H1 (cell line): ENCODE results near the gene CENPW. TPM values are rescaled to one million over a fixed set of nuclear protein-coding genes. Genes with fewer than 3 reads are reported as not detected.

Experiments used
- GTF2F1 ChIP-seq: IDR thresholded peaks from 2 replicates; pipeline ENCODE4 v1.6.1; 2012; ENCODE audit warnings: low read depth, low read length, improper control_type of control experiment, borderline replicate concordance
- HDAC2 ChIP-seq, 2 experiments: fragments of 300-600 bp in 1 of 2; sonication (generic) in 1 of 2; IDR thresholded peaks; 2 replicates each; pipeline ENCODE4 v1.6.1; 2011 to 2012; ENCODE audit warnings: low read depth in 2 of 2, low read length in 2 of 2, mild to moderate bottlenecking in 2 of 2, moderate library complexity in 2 of 2, borderline replicate concordance in 1 of 2, inconsistent platforms in 1 of 2
- PHF8 ChIP-seq: fragments of 200-600 bp; sonication (generic); conservative IDR thresholded peaks from 2 replicates; pipeline ENCODE4 v1.7.1; 2012; ENCODE audit warnings: low read depth, mild to moderate bottlenecking, inconsistent platforms, low read length, moderate library complexity
- POLR2A ChIP-seq, 2 experiments: IDR thresholded peaks; 1 replicate in 1 of 2; 2 replicates in 1 of 2; pipeline ENCODE4 v1.6.1; 2011; ENCODE audit warnings: low read depth in 2 of 2, low read length in 2 of 2, mild to moderate bottlenecking in 2 of 2; ENCODE audit errors: control extremely low read depth in 1 of 2
- RFX5 ChIP-seq: IDR thresholded peaks from 2 replicates; pipeline ENCODE4 v1.6.1; 2011; ENCODE audit warnings: low read depth, low read length, improper control_type of control experiment, borderline replicate concordance
- RXRA ChIP-seq: IDR thresholded peaks from 2 replicates; pipeline ENCODE4 v1.6.1; 2011; ENCODE audit warnings: low read depth, mild to moderate bottlenecking, low read length, moderate library complexity; ENCODE audit not compliant: insufficient read depth
- SIRT6 ChIP-seq: IDR thresholded peaks from one replicate; pipeline ENCODE4 v1.7.1; 2012; ENCODE audit warnings: low read length, inconsistent platforms
- polyA plus RNA-seq, 7 experiments: library from polyadenylated mRNA; depleted of rRNA in 3 of 7; stranded (reverse) in 5 of 7; unstranded in 2 of 7; fragments of >200 nt in 5 of 7; fragments of 200-250 nt in 2 of 7; gene quantifications; 1 replicate in 5 of 7; 2 replicates in 1 of 7; 4 replicates in 1 of 7; pipeline versions ENCODE4 v1.2.1 to v1.2.3, GENCODE V29; 2011 to 2013; ENCODE audit warnings: missing spikeins in 2 of 7, mixed read lengths in 2 of 7
- total RNA-seq: library from RNA; stranded (reverse); fragmentation: NEBNext Ultra II Directional; extraction: Animal tissue kit (Norgen Biotek cat#: 25700); gene quantifications from 2 replicates; pipeline ENCODE4 v1.2.1, GENCODE V29; 2021

The CENPW gene
- total and polyA plus RNA-seq, 2 of the 8 experiments (the other 6 are each of a cell fraction or from before 2014, with no cell fraction given) = 22.0 to 91.1 TPM

GRCh38 chr6:126377594-126378153 is 37.8 kb downstream of the CENPW start (continued):
- TF ChIP-seq HDAC2 (IDR thresholded peaks at IDR 0.05; ENCODE audit: borderline replicate concordance in 1 of 2, low read depth in 2 of 2, low read length in 2 of 2) = no peak
- no peak for TF ChIP-seq RXRA
- no peak for TF ChIP-seq GTF2F1
- no peak for TF ChIP-seq PHF8
- no peak for TF ChIP-seq RFX5
- TF ChIP-seq POLR2A (IDR thresholded peaks at IDR 0.05; ENCODE audit: control extremely low read depth in 1 of 2, low read depth in 2 of 2, low read length in 2 of 2) = no peak
- no peak for TF ChIP-seq SIRT6
